EH (cell line): ENCODE results near the gene EVPL.
A peak's percentile ranks its signal among the peaks of the same experiment; 100 is the strongest.
"Not testable (repeated sequence)": the region's sequence is repeated elsewhere in the genome, so short reads cannot be mapped to it uniquely, and the experiment has no call there.

Source experiments
- DNase-seq: peaks from one replicate; pipeline ENCODE4 v3.0.0-alpha.2; 2015; ENCODE audit warnings: low read depth

The EVPL gene

GRCh38 chr17:76027159-76027839 lies at the start of gene EVPL:
EVPL (minus strand) TSS chr17:76027306; CDS start chr17:76027198, 108 bp downstream.
- DNase-seq = no peak

- DNase-seq = no peak
These were observed 49.1 kb upstream of the EVPL start for GRCh38 chr17:76076146-76076764.

- no peak for DNase-seq
These were observed 48.4 kb upstream of the EVPL start for GRCh38 chr17:76075364-76076145.

GRCh38 chr17:76074390-76075363 lies 47.6 kb upstream of the EVPL start, which contains the start of gene GALR2:
GALR2 (plus strand) TSS chr17:76074781; CDS start chr17:76074884, 103 bp downstream.
- DNase-seq = no peak

GRCh38 chr17:76072148-76072858 lies 45.2 kb upstream of the EVPL start, which contains the start of gene SRP68:
SRP68 (minus strand) TSS chr17:76072517; CDS start chr17:76072491, 26 bp downstream.
- DNase-seq = peak; percentile 94

GRCh38 chr17:76071531-76072147 lies 44.5 kb upstream of the EVPL start:
- DNase-seq = no peak

- DNase-seq = no peak
These were observed 38.7 kb upstream of the EVPL start for GRCh38 chr17:76065775-76066174.

- DNase-seq = no peak
These were observed 36.9 kb upstream of the EVPL start for GRCh38 chr17:76063875-76064546.

- not testable (repeated sequence) for DNase-seq
These were observed 31.2 kb upstream of the EVPL start for GRCh38 chr17:76058264-76058663.

- no peak for DNase-seq
These were observed 29.8 kb upstream of the EVPL start for GRCh38 chr17:76056882-76057281.

- DNase-seq = peak; percentile 30
These were observed 27.0 kb upstream of the EVPL start for GRCh38 chr17:76054112-76054476.

GRCh38 chr17:76053246-76054111 lies 26.4 kb upstream of the EVPL start:
- DNase-seq = peak; percentile 69

- no peak for DNase-seq
These were observed 24.5 kb upstream of the EVPL start for GRCh38 chr17:76051561-76051960.

GRCh38 chr17:76050538-76051467 lies 23.7 kb upstream of the EVPL start:
- no peak for DNase-seq

- DNase-seq = no peak
These were observed 22.9 kb upstream of the EVPL start for GRCh38 chr17:76049836-76050537.

- no peak for DNase-seq
These were observed 22.1 kb upstream of the EVPL start for GRCh38 chr17:76049239-76049638.

GRCh38 chr17:76048711-76049110 lies 21.6 kb upstream of the EVPL start:
- DNase-seq = peak; percentile 70
